Liver (tissue), 3 donors: ENCODE results near the gene TPSD1.

ENCODE experiments used
- CTCF ChIP-seq: fragments of 150-350 bp; IDR thresholded peaks from 2 replicates; pipeline ENCODE4 v1.5.1; 2017; ENCODE audit warnings: improper control_type of control experiment, low read depth, low read length; ENCODE audit not compliant: missing input control
- GABPA ChIP-seq, 2 donors: IDR thresholded peaks in 1 of 2; conservative IDR thresholded peaks in 1 of 2; 2 replicates each; pipeline ENCODE4 v1.6.1; 2016; ENCODE audit warnings: antibody characterized with exemption in 2 of 2, mild to moderate bottlenecking in 1 of 2, moderate library complexity in 1 of 2
- JUND ChIP-seq, 2 donors: IDR thresholded peaks; 2 replicates each; pipeline ENCODE4 v1.6.1; 2016; ENCODE audit warnings: antibody characterized with exemption in 2 of 2
- MAX ChIP-seq: IDR thresholded peaks from 2 replicates; pipeline ENCODE4 v1.6.1; 2016; ENCODE audit warnings: antibody characterized with exemption
- RAD21 ChIP-seq, 2 donors: IDR thresholded peaks; 2 replicates each; pipeline ENCODE4 v1.6.1; 2016; ENCODE audit warnings: antibody characterized with exemption in 2 of 2, mild to moderate bottlenecking in 2 of 2
- REST ChIP-seq: IDR thresholded peaks from 2 replicates; pipeline ENCODE4 v1.6.1; 2016; ENCODE audit warnings: antibody characterized with exemption, mild to moderate bottlenecking
- SP1 ChIP-seq: IDR thresholded peaks from 2 replicates; pipeline ENCODE4 v1.6.1; 2018; ENCODE audit warnings: antibody characterized with exemption, mild to moderate bottlenecking
- TAF1 ChIP-seq: conservative IDR thresholded peaks from 2 replicates; pipeline ENCODE4 v1.6.1; 2016; ENCODE audit warnings: antibody characterized with exemption, mild to moderate bottlenecking
- YY1 ChIP-seq: IDR thresholded peaks from 2 replicates; pipeline ENCODE4 v1.6.1; 2016; ENCODE audit warnings: antibody characterized with exemption, mild to moderate bottlenecking
- ZBTB33 ChIP-seq: IDR thresholded peaks from 2 replicates; pipeline ENCODE4 v1.6.1; 2016; ENCODE audit warnings: antibody characterized with exemption
- TF ChIP-seq, protein P1 (sequence below): IDR thresholded peaks from 2 replicates; pipeline ENCODE4 v1.6.1; 2016; ENCODE audit warnings: antibody characterized with exemption
- donor health status: healthy.
- donor health status: healthy.

DNA sequence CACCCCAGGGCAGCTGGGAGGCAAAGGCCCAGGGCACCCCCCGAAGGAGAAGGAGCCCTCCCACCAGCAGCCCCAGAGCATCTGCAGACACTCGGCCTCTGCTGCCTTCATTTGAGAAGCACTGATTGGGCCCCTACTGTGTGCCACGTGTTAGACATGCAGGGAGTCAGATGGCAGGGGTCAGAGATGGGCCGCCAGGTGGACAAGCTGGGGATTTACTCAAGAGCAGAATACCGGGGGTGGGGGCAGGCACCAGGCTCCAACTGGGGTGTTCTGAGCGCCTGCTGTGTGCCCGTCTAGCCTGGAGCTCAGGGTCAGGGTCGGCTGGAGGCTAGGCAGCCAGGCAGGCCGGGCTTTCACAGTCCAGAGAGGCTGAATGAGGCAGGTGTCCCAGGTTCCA, 49.5 kb upstream of the TPSD1 start:
- TF ChIP-seq CTCF = no peak
- TF ChIP-seq, protein P1, sequence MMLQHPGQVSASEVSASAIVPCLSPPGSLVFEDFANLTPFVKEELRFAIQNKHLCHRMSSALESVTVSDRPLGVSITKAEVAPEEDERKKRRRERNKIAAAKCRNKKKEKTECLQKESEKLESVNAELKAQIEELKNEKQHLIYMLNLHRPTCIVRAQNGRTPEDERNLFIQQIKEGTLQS = no peak
- TF ChIP-seq ZBTB33 = no peak
- no peak for TF ChIP-seq GABPA (IDR thresholded peaks at IDR 0.05 in 1 of 2, conservative IDR thresholded peaks at IDR 0.05 in 1 of 2)
- TF ChIP-seq YY1 = no peak
- TF ChIP-seq REST = no peak
- TF ChIP-seq RAD21 (IDR thresholded peaks at IDR 0.05) = no peak
- TF ChIP-seq MAX = no peak
- TF ChIP-seq TAF1 = no peak
- no peak for TF ChIP-seq JUND (IDR thresholded peaks at IDR 0.05)
- TF ChIP-seq SP1 = no peak
